Measurements from ENCODE around the gene TEX14.
"Not testable (repeated sequence)": the region's sequence is repeated elsewhere in the genome, so short reads cannot be mapped to it uniquely, and the experiment has no call there.

Gene TEX14

GRCh38 chr17:58677194-58677880, 14.5 kb downstream of the TEX14 start:
- Mint-ChIP-seq H3K27me3 (peaks cover 2% of the 10 kb centered on the region), H3K4me3 (no peak overlapping the region), H3K36me3 (no peaks in the 10 kb centered on the region), H3K9me3 (no peaks in the 10 kb centered on the region), H3K4me1 (peaks cover 7% of the 10 kb centered on the region), H3K27ac (no peak overlapping the region)
- no peak for ATAC-seq (ENCODE audit: low read depth)
- DNase-seq (ENCODE audit: low spot score in 2 of 2) = no peak

GRCh38 chr17:58671969-58672368, 19.9 kb downstream of the TEX14 start:
- Mint-ChIP-seq H3K27me3 (peaks cover 4% of the 10 kb centered on the region), H3K4me1 (peaks cover 2% of the 10 kb centered on the region), H3K4me3 (no peak overlapping the region), H3K27ac (no peak overlapping the region), H3K9me3 (no peaks in the 10 kb centered on the region), H3K36me3 (no peaks in the 10 kb centered on the region)
- no peak for ATAC-seq (ENCODE audit: low read depth)
- no peak for DNase-seq (ENCODE audit: low spot score in 2 of 2)

GRCh38 chr17:58669853-58670252, 22.0 kb downstream of the TEX14 start:
- H3K27ac Mint-ChIP-seq = no peak overlapping the region

DNA sequence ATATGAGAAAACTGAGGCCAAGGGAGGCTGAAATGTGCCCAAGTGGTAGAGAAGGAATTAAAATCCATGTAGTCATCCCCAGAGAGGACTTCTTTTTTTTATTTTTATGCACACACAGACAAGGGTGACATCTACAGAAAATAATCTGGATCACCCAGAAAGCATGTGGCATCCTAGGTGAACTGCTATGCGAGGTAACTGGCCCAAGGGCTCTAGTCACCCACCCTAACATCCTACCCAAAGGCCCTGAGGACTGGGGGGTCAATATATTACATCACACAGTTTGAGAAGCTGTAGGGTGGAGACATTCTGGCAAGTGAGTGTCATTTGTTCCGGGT, 23.3 kb downstream of the TEX14 start:
- Mint-ChIP-seq H3K4me3 (no peak overlapping the region), H3K4me1 (peaks cover 4% of the 10 kb centered on the region), H3K9me3 (no peaks in the 10 kb centered on the region), H3K27me3 (peaks cover 5% of the 10 kb centered on the region), H3K27ac (no peak overlapping the region), H3K36me3 (no peaks in the 10 kb centered on the region)
- ATAC-seq (ENCODE audit: low read depth) (no peak), DNase-seq (ENCODE audit: low spot score in 2 of 2) (no peak)

More at GRCh38 chr17:58669853-58670252, 22.0 kb downstream of the TEX14 start:
- no peak for DNase-seq (ENCODE audit: low spot score in 2 of 2)
- Mint-ChIP-seq H3K4me1 (peaks cover 4% of the 10 kb centered on the region), H3K36me3 (no peaks in the 10 kb centered on the region), H3K27me3 (peaks cover 5% of the 10 kb centered on the region), H3K4me3 (no peak overlapping the region), H3K9me3 (no peaks in the 10 kb centered on the region)
- ATAC-seq (ENCODE audit: low read depth) = no peak

- Mint-ChIP-seq H3K27ac (no peak overlapping the region), H3K4me1 (peaks cover 4% of the 10 kb centered on the region), H3K9me3 (no peaks in the 10 kb centered on the region), H3K4me3 (no peak overlapping the region), H3K27me3 (peaks cover 5% of the 10 kb centered on the region), H3K36me3 (no peaks in the 10 kb centered on the region)
- ATAC-seq (ENCODE audit: low read depth) = no peak
- no peak for DNase-seq (ENCODE audit: low spot score in 2 of 2)
Observed at GRCh38 chr17:58667934-58668597, 23.8 kb downstream of the TEX14 start.

- Mint-ChIP-seq H3K27me3 (peaks cover 5% of the 10 kb centered on the region), H3K9me3 (no peaks in the 10 kb centered on the region), H3K4me1 (peaks cover 4% of the 10 kb centered on the region), H3K27ac (peak overlapping the region; percentile 65), H3K4me3 (peak overlapping the region; percentile 78), H3K36me3 (no peaks in the 10 kb centered on the region)
- DNase-seq (ENCODE audit: low spot score in 2 of 2) (peak; percentile 14), ATAC-seq (ENCODE audit: low read depth) (peak; percentile 81)
Observed at GRCh38 chr17:58666858-58667267, 25.0 kb downstream of the TEX14 start.

GRCh38 chr17:58665946-58666857, 25.6 kb downstream of the TEX14 start:
- H3K9me3 Mint-ChIP-seq = no peaks in the 10 kb centered on the region
- H3K4me3 Mint-ChIP-seq = peak overlapping the region; percentile 78
- H3K4me1 Mint-ChIP-seq = peaks cover 4% of the 10 kb centered on the region
- ATAC-seq (ENCODE audit: low read depth) (peak; percentile 15), DNase-seq (ENCODE audit: low spot score in 2 of 2) (no peak)
- peaks cover 5% of the 10 kb centered on the region for H3K27me3 Mint-ChIP-seq
- peak overlapping the region; percentile 65 for H3K27ac Mint-ChIP-seq
- H3K36me3 Mint-ChIP-seq = no peaks in the 10 kb centered on the region

- H3K27me3 Mint-ChIP-seq = peaks cover 5% of the 10 kb centered on the region
- no peaks in the 10 kb centered on the region for H3K9me3 Mint-ChIP-seq
- no peak for ATAC-seq (ENCODE audit: low read depth)
- H3K27ac Mint-ChIP-seq = no peak overlapping the region
- peaks cover 5% of the 10 kb centered on the region for H3K4me1 Mint-ChIP-seq
- H3K4me3 Mint-ChIP-seq = no peak overlapping the region
- no peak for DNase-seq (ENCODE audit: low spot score in 2 of 2)
- H3K36me3 Mint-ChIP-seq = no peaks in the 10 kb centered on the region
Observed at GRCh38 chr17:58664302-58664701, 27.5 kb downstream of the TEX14 start.

DNA sequence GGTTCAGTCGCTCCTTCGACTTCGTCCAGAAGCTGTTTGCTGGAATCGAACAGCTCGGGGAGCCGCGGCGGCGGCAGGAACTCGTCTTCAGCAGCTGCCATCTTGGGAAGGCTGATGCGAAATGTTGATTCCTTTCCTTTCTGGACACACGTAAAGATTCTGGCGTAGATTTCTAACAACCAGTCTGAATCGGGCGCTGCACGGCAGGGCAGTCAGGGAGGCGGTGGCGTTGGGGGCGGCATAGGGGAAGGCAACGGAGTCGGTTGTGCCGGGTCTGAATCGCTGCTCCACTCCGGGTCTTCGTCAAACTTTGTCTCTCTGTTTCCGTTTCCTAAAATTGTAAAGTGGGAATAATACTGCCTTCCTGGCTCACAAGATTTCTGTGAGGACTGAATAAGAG, 30.3 kb downstream of the TEX14 start:
- no peak overlapping the region for H3K27ac Mint-ChIP-seq
- ATAC-seq (ENCODE audit: low read depth) (no peak), DNase-seq (ENCODE audit: low spot score in 2 of 2) (no peak)
- no peak overlapping the region for H3K4me3 Mint-ChIP-seq
- peaks cover 2% of the 10 kb centered on the region for H3K27me3 Mint-ChIP-seq
- peaks cover 11% of the 10 kb centered on the region for H3K4me1 Mint-ChIP-seq
- H3K9me3 Mint-ChIP-seq = no peaks in the 10 kb centered on the region
- no peaks in the 10 kb centered on the region for H3K36me3 Mint-ChIP-seq

DNA sequence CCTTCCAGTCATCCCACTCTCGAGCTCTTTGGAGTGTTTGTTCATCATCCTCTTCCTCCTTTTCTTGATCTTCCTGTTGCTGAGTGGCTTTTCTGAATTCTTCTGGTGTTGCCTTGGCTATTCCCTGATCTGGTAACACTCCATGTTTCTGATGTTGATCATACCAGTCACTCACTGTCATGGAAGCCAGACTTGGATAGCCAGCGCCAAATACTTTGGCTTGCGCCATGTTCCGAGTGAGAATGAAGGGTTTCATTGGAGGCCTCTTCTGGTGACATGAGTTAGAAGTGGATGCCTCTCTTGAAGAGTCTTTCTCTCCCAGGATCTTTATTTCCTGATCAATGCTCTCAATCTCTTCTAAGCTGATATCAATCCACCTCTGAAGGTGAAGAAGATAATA, 31.2 kb downstream of the TEX14 start:
- DNase-seq (ENCODE audit: low spot score in 2 of 2) = no peak
- Mint-ChIP-seq H3K9me3 (no peaks in the 10 kb centered on the region), H3K4me3 (peak overlapping the region; percentile 70), H3K4me1 (peaks cover 11% of the 10 kb centered on the region), H3K36me3 (no peaks in the 10 kb centered on the region), H3K27me3 (no peaks in the 10 kb centered on the region), H3K27ac (no peak overlapping the region)
- ATAC-seq (ENCODE audit: low read depth) = no peak

- Mint-ChIP-seq H3K4me1 (peaks cover 11% of the 10 kb centered on the region), H3K4me3 (peak overlapping the region; percentile 79), H3K27ac (peak overlapping the region; percentile 100)
- DNase-seq (ENCODE audit: low spot score in 2 of 2) = peak in 1 of 2 donors; percentile 19
- ATAC-seq (ENCODE audit: low read depth); H3K9me3 Mint-ChIP-seq; H3K27me3 Mint-ChIP-seq; H3K36me3 Mint-ChIP-seq: not testable (repeated sequence)
Observed at GRCh38 chr17:58659714-58660084, 32.1 kb downstream of the TEX14 start.

- Mint-ChIP-seq H3K36me3 (no peaks in the 10 kb centered on the region), H3K27me3 (no peaks in the 10 kb centered on the region), H3K27ac (peak overlapping the region; percentile 100), H3K4me3 (peak overlapping the region; percentile 79), H3K4me1 (peaks cover 11% of the 10 kb centered on the region), H3K9me3 (no peaks in the 10 kb centered on the region)
- DNase-seq (ENCODE audit: low spot score in 2 of 2) = peak; percentile 86 to 93
- ATAC-seq (ENCODE audit: low read depth) = peak; percentile 83
Observed at GRCh38 chr17:58658804-58659713, 32.8 kb downstream of the TEX14 start.

DNA sequence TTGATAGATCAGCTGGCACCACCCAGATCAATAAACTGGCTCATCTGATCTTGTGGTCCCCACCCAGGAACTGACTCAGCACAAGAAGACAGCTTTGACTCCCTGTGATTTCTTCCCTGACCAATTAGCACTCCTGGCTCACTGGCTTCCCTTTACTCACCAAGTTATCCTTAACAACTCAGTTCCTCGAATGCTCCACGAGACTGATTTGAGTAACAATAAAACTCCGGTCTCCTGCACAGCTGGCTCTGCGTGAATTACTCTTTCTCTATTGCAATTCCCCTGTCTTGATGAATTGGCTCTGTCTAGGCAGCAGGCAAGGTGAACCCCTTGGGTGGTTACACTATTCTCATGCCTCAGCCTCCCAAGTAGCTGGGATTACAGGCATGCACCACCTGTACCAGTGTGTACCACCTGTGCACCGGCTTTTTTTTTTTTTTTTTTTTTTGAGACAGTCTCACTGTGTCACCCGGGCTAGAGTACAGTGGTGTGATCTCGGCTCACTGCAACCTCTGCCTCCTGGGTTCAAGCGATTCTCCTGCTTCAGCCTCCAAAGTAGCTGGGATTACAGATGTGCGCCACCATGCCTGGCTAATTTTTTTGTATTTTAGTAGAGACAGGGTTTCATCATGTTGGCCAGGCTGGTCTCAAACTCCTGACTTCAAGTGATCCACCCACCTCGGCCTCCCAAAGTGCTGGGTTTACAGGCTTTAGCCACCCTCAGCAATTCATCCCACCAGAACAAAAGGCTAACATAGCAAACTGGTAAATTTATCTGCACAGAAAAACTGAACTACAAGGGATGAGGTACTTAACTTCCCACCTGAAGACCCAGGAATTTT, 33.7 kb downstream of the TEX14 start:
- not testable (repeated sequence) for H3K27me3 Mint-ChIP-seq; H3K9me3 Mint-ChIP-seq; DNase-seq (ENCODE audit: low spot score in 2 of 2); ATAC-seq (ENCODE audit: low read depth); H3K36me3 Mint-ChIP-seq
- peaks cover 11% of the 10 kb centered on the region for H3K4me1 Mint-ChIP-seq
- H3K4me3 Mint-ChIP-seq = peak overlapping the region; percentile 79
- peak overlapping the region; percentile 100 for H3K27ac Mint-ChIP-seq
